GM18867 (cell line): ENCODE data around the gene TDRD9.

Experiments
- ATAC-seq: cut with Tn5 transposase; IDR thresholded peaks from one replicate; pipeline ENCODE4 v1.9.1; 2021; ENCODE audit warnings: mild to moderate bottlenecking, moderate library complexity; ENCODE audit not compliant: unreplicated experiment

Gene TDRD9

DNA sequence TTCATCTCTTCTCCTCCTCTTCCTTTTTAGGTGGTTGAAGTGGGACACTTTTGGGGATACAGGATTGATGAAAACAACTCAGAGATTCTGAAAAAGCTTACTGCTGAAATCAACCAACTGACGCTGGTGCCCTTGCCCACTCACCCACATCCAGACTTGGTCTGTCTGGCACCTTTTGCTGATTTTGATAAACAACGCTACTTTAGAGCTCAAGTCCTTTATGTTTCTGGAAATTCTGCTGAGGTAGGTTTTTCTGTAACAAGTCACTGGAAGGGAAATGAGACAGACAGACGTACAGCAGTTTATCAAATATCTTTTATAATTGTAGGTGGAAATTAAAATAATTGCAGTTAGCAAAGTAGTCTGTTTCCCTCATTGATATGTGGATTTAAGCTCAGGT lies 97.3 kb downstream of the TDRD9 start:
- no peak for ATAC-seq

- no peak for ATAC-seq
Measured at GRCh38 chr14:104026024-104026423, 97.8 kb downstream of the TDRD9 start.

GRCh38 chr14:104030958-104031357 lies 102.7 kb downstream of the TDRD9 start:
- ATAC-seq, result no peak

- no peak for ATAC-seq
Measured at GRCh38 chr14:104031384-104031783, 103.1 kb downstream of the TDRD9 start.

GRCh38 chr14:104034976-104035699 lies 106.9 kb downstream of the TDRD9 start:
- no peak for ATAC-seq

GRCh38 chr14:104036212-104036611 lies 108.0 kb downstream of the TDRD9 start:
- ATAC-seq, result no peak

DNA sequence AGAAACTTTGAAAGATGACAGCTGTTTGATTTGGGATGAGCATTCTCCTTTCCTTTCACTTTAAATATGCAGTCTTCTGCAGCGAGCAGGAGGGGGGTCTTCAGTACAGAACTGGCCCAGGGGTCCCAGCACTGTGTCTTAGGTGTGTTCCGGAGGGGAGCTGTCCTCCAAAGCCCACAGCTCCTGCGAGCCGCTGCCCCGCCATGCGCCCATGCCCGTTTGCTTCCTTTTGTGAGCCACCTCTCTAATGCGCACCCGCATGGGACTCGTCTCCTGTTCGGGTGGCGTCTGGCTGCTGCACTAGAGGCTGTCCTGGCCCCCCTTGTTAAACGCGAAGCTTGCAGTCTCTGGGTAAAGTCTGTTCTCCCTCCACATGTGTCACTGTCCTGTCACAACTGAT lies 108.8 kb downstream of the TDRD9 start:
- no peak for ATAC-seq

DNA sequence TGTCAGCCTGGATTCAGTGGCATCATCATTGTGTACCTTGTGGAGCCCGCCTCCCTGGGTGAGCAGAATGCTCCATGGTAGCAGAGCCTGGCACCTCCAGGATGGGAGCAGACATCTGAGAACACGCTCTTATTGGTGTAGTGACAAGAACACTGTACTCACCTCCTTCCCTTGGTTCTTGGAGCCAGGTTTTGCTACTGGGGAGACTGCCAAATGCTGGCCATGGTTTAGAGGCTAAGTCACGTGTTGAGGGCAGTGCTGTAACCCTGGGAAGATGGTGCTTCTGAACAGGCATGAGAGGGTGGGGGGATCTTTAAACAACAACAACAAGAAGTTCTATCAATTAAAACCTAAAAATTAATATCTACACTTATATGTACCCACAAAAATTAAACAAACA lies 109.6 kb downstream of the TDRD9 start:
- no peak for ATAC-seq

- ATAC-seq, result no peak
Measured at GRCh38 chr14:104039214-104039613, 111.0 kb downstream of the TDRD9 start.

DNA sequence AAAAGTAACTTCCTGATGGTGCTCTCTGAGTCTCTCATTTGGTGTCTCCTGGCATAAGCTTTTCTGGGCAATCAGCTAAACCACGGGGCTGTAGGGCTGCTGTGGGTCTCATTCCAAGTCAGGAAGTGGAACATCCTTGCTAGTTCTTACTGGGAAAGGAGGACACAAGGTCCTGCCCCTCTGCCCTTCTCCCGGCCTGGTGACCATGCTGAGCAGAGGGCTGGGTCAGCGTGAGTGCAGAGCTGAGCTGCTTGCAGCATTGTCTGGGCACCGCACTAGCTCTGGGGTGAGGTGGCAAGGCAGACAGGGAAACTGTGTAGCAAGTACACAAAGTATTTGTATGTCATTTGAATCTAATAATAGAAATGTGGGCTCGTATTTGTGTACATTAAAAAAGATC lies 112.3 kb downstream of the TDRD9 start:
- ATAC-seq, result no peak

DNA sequence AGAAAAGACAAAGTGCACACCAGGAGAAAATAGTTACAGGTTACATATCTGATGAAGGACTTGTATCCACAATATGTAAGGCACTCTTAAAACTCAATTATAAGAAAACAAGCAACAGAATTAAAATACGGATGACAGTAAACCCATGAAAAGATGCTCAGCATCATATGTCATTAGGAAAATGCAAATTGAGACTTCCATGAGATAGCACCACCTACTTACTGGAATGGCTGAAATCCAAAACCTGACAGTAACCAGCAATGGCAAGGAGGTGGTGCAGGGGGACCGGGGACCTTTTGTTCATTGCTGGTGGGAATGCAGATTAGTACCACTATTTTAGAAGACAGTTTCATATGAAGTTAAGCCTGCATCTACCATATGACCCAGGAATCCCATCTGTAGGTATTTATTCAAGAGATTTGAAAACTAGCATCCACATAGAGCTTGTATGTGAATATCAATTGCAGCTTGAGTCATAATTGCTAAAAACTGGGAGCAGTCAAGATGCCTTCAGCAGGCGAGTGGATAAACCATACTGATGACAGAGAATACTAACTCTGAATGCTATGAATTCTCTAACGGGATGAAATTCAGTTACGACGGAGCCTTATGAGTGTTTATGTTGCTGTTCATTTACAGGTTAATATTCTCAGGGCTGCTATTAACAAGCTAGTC lies 113.3 kb downstream of the TDRD9 start:
- no peak for ATAC-seq

GRCh38 chr14:104044016-104044415 lies 115.8 kb downstream of the TDRD9 start:
- no peak for ATAC-seq

- ATAC-seq, result no peak
Measured at GRCh38 chr14:104047761-104048160, 119.5 kb downstream of the TDRD9 start.

GRCh38 chr14:104048758-104049507 lies 120.7 kb downstream of the TDRD9 start:
- ATAC-seq, result no peak

- ATAC-seq, result no peak
Measured at GRCh38 chr14:104049576-104050240, 121.5 kb downstream of the TDRD9 start.

DNA sequence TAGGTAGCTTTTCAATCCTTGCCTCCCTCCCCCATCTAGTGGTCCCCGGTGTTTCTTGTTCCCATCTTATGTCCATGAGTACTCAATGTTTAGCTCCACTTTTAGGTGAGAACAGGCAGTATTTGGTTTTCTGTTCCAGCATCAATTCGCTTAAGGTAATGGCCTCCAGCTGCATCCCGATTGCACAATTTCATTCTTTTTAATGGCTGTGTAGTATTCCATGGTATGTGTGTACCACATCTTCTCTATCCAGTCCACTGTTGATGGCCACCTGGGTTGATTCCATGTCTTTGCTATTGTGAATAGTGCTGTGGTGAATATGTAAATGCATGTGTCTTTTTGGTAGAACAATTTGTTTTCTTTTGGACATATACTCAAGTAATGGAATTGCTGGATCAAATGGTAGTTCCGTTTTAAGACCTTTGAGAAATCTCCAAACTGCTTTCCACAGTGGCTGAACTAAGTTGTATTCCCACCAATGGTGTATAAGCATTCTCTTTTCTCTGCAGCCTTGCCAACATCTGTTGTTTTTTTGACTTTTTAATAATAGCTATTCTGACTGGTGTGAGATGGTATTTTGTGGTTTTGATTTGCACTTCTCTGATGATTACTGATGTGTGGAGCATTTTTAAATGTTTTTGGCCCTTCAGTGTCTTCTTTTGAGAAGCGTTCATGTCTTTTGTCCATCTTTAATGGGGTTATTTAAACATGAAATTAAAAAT lies 123.0 kb downstream of the TDRD9 start:
- ATAC-seq, result no peak

- no peak for ATAC-seq
Measured at GRCh38 chr14:104054222-104054905, 126.1 kb downstream of the TDRD9 start.

DNA sequence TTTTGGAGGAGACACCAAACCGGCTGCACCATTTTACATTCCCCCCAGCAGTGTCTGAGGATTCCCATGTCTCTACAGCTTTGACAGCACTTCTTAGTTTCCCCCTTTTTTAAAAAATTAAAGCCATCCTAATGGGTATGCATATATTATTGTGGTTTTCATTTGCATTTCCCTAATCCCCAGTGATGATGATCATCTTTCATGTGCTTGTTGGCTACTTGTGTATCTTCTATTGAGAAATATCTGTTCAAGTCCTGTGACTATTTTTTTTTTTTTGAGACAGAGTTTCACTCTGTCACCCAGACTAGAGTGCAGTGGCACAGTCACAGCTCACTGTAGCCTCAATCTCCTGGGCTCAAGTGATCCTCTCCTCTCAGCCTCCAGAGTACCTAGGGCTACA lies 134.0 kb downstream of the TDRD9 start:
- ATAC-seq, result no peak

DNA sequence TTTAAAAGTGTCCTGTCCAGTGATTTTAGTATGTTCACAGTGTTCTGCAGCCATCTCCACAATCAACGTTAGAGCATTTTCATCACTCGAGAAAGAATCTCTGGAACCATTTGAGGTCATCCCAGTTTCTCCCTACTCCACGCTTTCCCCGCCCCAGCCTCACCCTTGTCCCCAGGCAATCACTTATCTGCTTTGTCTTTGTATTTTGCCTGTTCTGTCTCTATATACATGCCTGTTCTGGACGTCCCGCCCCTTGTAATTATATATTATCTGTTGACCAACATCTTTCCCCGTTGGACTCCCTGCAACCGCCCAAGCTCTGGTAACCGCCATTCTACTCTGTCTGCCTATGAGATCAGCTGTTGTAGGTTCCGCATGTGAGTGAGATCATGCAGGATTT lies 135.7 kb downstream of the TDRD9 start:
- ATAC-seq, result no peak

GRCh38 chr14:104066279-104066678 lies 138.0 kb downstream of the TDRD9 start:
- ATAC-seq, result no peak
